Testis (tissue), 3 donors: Measurements from ENCODE around the gene PIP5K1A. TPM values are rescaled to one million over a fixed set of nuclear protein-coding genes. Genes with fewer than 3 reads are reported as not detected.

Source experiments
- DNase-seq: peaks from one replicate; pipeline ENCODE4 v3.0.0-alpha.2; 2019
- H3K27ac ChIP-seq, 2 donors: fragments of 200-600 bp; sonication (generic); one replicate each; pipeline ENCODE4 v1.5.1; 2019
- H3K27me3 ChIP-seq: fragments of 200-600 bp; sonication (generic); one replicate; pipeline ENCODE4 v1.5.1; 2019
- H3K36me3 ChIP-seq: fragments of 200-600 bp; sonication (generic); one replicate; pipeline ENCODE4 v1.5.1; 2017; ENCODE audit warnings: low read depth; ENCODE audit errors: missing control alignments
- H3K4me1 ChIP-seq: fragments of 200-600 bp; sonication (generic); one replicate; pipeline ENCODE4 v1.5.1; 2019
- H3K4me3 ChIP-seq, 2 donors: fragments of 200-600 bp; sonication (generic); one replicate each; pipeline ENCODE4 v1.5.1; 2017 to 2019
- H3K9me3 ChIP-seq: fragments of 200-600 bp; sonication (generic); one replicate; pipeline ENCODE4 v1.5.1; 2017
- CTCF ChIP-seq, 3 experiments: fragments of 450-650 bp in 2 of 3; fragments of 200-600 bp in 1 of 3; sonication (generic) in 1 of 3; IDR thresholded peaks; one replicate each; pipeline ENCODE4 v1.5.1; 2016 to 2019; ENCODE audit warnings: antibody characterized with exemption in 3 of 3, mild to moderate bottlenecking in 2 of 3, moderate library complexity in 1 of 3
- POLR2A ChIP-seq: fragments of 450-650 bp; IDR thresholded peaks from one replicate; pipeline ENCODE4 v1.6.1; 2017; ENCODE audit warnings: antibody characterized with exemption, mild to moderate bottlenecking, moderate library complexity
- WGBS, 2 donors: methylation state at CpG; one replicate each; pipeline ENCODE4 v1.1.5; 2018; 5-methylcytosine and 5-hydroxymethylcytosine counted together
- intact Hi-C: fragments of 100-400 bp; cut with DNase I; formaldehyde crosslinking; loops from one replicate; pipeline ENCODE4 v1.15.1; 2023; ENCODE audit warnings: low total_unique reads
- polyA plus RNA-seq: library from polyadenylated mRNA; stranded (reverse); fragments of 350-450 nt; fragmentation: Illumina TruSeq; extraction: RNeasy Lipid Tissue Mini Kit (QIAGEN cat#74804); gene quantifications from one replicate; pipeline ENCODE4 v1.2.3, GENCODE V29; 2014; ENCODE audit warnings: low read depth, low replicate concordance; ENCODE audit not compliant: insufficient read depth
- total RNA-seq, 2 donors: library from RNA; depleted of rRNA; stranded (reverse); fragments of >200 nt; gene quantifications; one replicate each; pipeline ENCODE4 v1.2.3, GENCODE V29; 2016

PIP5K1A gene
- total and polyA plus RNA-seq, 3 donors from 2014 or later, result 94.1 to 234 (median 168) TPM

GRCh38 chr1:151277249-151277648 lies 78.9 kb downstream of the PIP5K1A start:
- Histone ChIP-seq H3K36me3 (no peaks in the 10 kb centered on the region), H3K4me3 (no peak overlapping the region), H3K27ac (no peak overlapping the region), H3K9me3 (no peaks in the 10 kb centered on the region), H3K4me1 (peaks cover 4% of the 10 kb centered on the region), H3K27me3 (no peaks in the 10 kb centered on the region)
- no peak for TF ChIP-seq POLR2A
- no peak for TF ChIP-seq CTCF (IDR thresholded peaks at IDR 0.05)
- intact Hi-C loops, result no loop called here
- WGBS, 2 donors, result 78% methylated on average over 2 of the region's 2 CpGs
- DNase-seq, result no peak

- TF ChIP-seq CTCF (IDR thresholded peaks at IDR 0.05) (peak; percentile 45 to 68 (median 68)), POLR2A (no peak)
- intact Hi-C loops, result no loop called here
- DNase-seq, result peak; percentile 94
These were observed 83.0 kb downstream of the PIP5K1A start for GRCh38 chr1:151281225-151281968.

GRCh38 chr1:151281969-151282882 lies 83.9 kb downstream of the PIP5K1A start, which contains the start of gene ZNF687:
Gene ZNF687, plus strand, starts transcription at chr1:151282299. Its CDS starts 3,993 bp downstream, at chr1:151286292.
- H3K4me3 ChIP-seq, result peak within 1 kb of the TSS; percentile 61 to 85
- H3K4me1 ChIP-seq, result peaks cover 19% of the 10 kb centered on the region
- WGBS, 2 donors, result 1 to 2% methylated on average over 25 to 65 of the region's 74 CpGs
- intact Hi-C loops, result no loop called here
- H3K36me3 ChIP-seq, result no peaks in the 10 kb centered on the region
- H3K9me3 ChIP-seq, result no peaks in the 10 kb centered on the region
- peak within 1 kb of the TSS; percentile 94 to 99 for H3K27ac ChIP-seq
- peak; percentile 100 for DNase-seq
- TF ChIP-seq CTCF (IDR thresholded peaks at IDR 0.05) (no peak), POLR2A (peak; percentile 7)
- no peaks in the 10 kb centered on the region for H3K27me3 ChIP-seq

More at GRCh38 chr1:151281225-151281968, 83.0 kb downstream of the PIP5K1A start:
- H3K4me3 ChIP-seq, result peak overlapping the region; percentile 61 to 85
- H3K27me3 ChIP-seq, result no peaks in the 10 kb centered on the region
- H3K27ac ChIP-seq, result peak overlapping the region; percentile 94 to 99
- H3K36me3 ChIP-seq, result no peaks in the 10 kb centered on the region
- 0 to 1% methylated on average over 38 to 48 of the region's 48 CpGs for WGBS, 2 donors
- H3K9me3 ChIP-seq, result no peaks in the 10 kb centered on the region
- H3K4me1 ChIP-seq, result peaks cover 19% of the 10 kb centered on the region

- Histone ChIP-seq H3K27ac (peak overlapping the region; percentile 94 to 99), H3K4me1 (peaks cover 19% of the 10 kb centered on the region), H3K36me3 (no peaks in the 10 kb centered on the region), H3K27me3 (no peaks in the 10 kb centered on the region), H3K4me3 (peak overlapping the region; percentile 61 to 85), H3K9me3 (no peaks in the 10 kb centered on the region)
- intact Hi-C loops, result no loop called here
- peak; percentile 47 for DNase-seq
- 1 to 3% methylated on average over 23 to 44 of the region's 44 CpGs for WGBS, 2 donors
- TF ChIP-seq CTCF (IDR thresholded peaks at IDR 0.05), result no peak
- TF ChIP-seq POLR2A, result no peak
These were observed 84.8 kb downstream of the PIP5K1A start for GRCh38 chr1:151282883-151283725.
